BLaER1 (cell line): ENCODE results near the gene MSI2.

ENCODE experiments used
- H3K27ac ChIP-seq: shearing (Covaris generic); formaldehyde crosslinking; 2 replicates; pipeline ENCODE4 v1.8.1; 2022
- H3K27me3 ChIP-seq: shearing (Covaris generic); formaldehyde crosslinking; 2 replicates; pipeline ENCODE4 v1.8.1; 2022
- H3K36me3 ChIP-seq: shearing (Covaris generic); formaldehyde crosslinking; 2 replicates; pipeline ENCODE4 v1.8.1; 2022
- H3K4me1 ChIP-seq: shearing (Covaris generic); formaldehyde crosslinking; 2 replicates; pipeline ENCODE4 v1.8.1; 2022
- H3K4me2 ChIP-seq: shearing (Covaris generic); formaldehyde crosslinking; 2 replicates; pipeline ENCODE4 v1.8.1; 2022
- H3K4me3 ChIP-seq: shearing (Covaris generic); formaldehyde crosslinking; 2 replicates; pipeline ENCODE4 v1.8.1; 2022
- H3K9ac ChIP-seq: shearing (Covaris generic); formaldehyde crosslinking; 2 replicates; pipeline ENCODE4 v1.8.1; 2022
- H3K9me3 ChIP-seq: shearing (Covaris generic); formaldehyde crosslinking; 2 replicates; pipeline ENCODE4 v1.8.1; 2022
- H4K20me1 ChIP-seq: shearing (Covaris generic); formaldehyde crosslinking; 2 replicates; pipeline ENCODE4 v1.8.1; 2022
- Cebpa-rat ChIP-seq: shearing (Covaris generic); IDR thresholded peaks from 2 replicates; pipeline ENCODE4 v1.8.1; 2022

MSI2 gene

GRCh38 chr17:57504208-57504607 lies 247.9 kb downstream of the MSI2 start:
- Histone ChIP-seq H3K4me2 (peak overlapping the region; percentile 81), H3K4me3 (no peak overlapping the region), H3K4me1 (peaks cover 99% of the 10 kb centered on the region), H4K20me1 (peaks cover 86% of the 10 kb centered on the region), H3K9me3 (no peaks in the 10 kb centered on the region), H3K9ac (no peak overlapping the region; the same call in 1 of the 2 replicates), H3K27me3 (no peaks in the 10 kb centered on the region), H3K36me3 (peaks cover 51% of the 10 kb centered on the region), H3K27ac (peak overlapping the region; percentile 93)
- TF ChIP-seq Cebpa-rat, result no peak

GRCh38 chr17:57505841-57506773 lies 249.8 kb downstream of the MSI2 start:
- H3K9ac ChIP-seq, result peak overlapping the region; percentile 36; the same call in 1 of the 2 replicates
- H3K4me2 ChIP-seq, result peak overlapping the region; percentile 81
- peak overlapping the region; percentile 93 for H3K27ac ChIP-seq
- H4K20me1 ChIP-seq, result peaks cover 67% of the 10 kb centered on the region; the same call in 1 of the 2 replicates
- no peak for TF ChIP-seq Cebpa-rat
- peaks cover 99% of the 10 kb centered on the region for H3K4me1 ChIP-seq
- peaks cover 40% of the 10 kb centered on the region for H3K36me3 ChIP-seq
- no peak overlapping the region for H3K4me3 ChIP-seq
- H3K27me3 ChIP-seq, result no peaks in the 10 kb centered on the region
- no peaks in the 10 kb centered on the region for H3K9me3 ChIP-seq

GRCh38 chr17:57506774-57507127 lies 250.4 kb downstream of the MSI2 start:
- Histone ChIP-seq H3K4me1 (peaks cover 99% of the 10 kb centered on the region), H3K27me3 (no peaks in the 10 kb centered on the region), H4K20me1 (peaks cover 65% of the 10 kb centered on the region; the same call in 1 of the 2 replicates), H3K27ac (peak overlapping the region; percentile 93), H3K36me3 (peaks cover 40% of the 10 kb centered on the region), H3K4me3 (no peak overlapping the region), H3K9ac (peak overlapping the region; percentile 36; the same call in 1 of the 2 replicates), H3K4me2 (peak overlapping the region; percentile 81), H3K9me3 (no peaks in the 10 kb centered on the region)
- no peak for TF ChIP-seq Cebpa-rat

- Histone ChIP-seq H3K4me2 (peak overlapping the region; percentile 81), H3K4me1 (peaks cover 100% of the 10 kb centered on the region), H4K20me1 (peaks cover 59% of the 10 kb centered on the region; the same call in 1 of the 2 replicates), H3K36me3 (peaks cover 43% of the 10 kb centered on the region), H3K9me3 (no peaks in the 10 kb centered on the region), H3K9ac (peak overlapping the region; percentile 71; the same call in 1 of the 2 replicates), H3K27me3 (no peaks in the 10 kb centered on the region), H3K27ac (peak overlapping the region; percentile 93), H3K4me3 (no peak overlapping the region)
- TF ChIP-seq Cebpa-rat, result no peak
Observed at GRCh38 chr17:57507828-57508227, 251.5 kb downstream of the MSI2 start.

- Histone ChIP-seq H3K9me3 (no peaks in the 10 kb centered on the region), H3K9ac (peak overlapping the region; percentile 71), H4K20me1 (peaks cover 50% of the 10 kb centered on the region; the same call in 1 of the 2 replicates), H3K4me3 (no peak overlapping the region), H3K4me1 (peaks cover 100% of the 10 kb centered on the region), H3K4me2 (peak overlapping the region; percentile 81), H3K27me3 (no peaks in the 10 kb centered on the region), H3K27ac (peak overlapping the region; percentile 93), H3K36me3 (peaks cover 39% of the 10 kb centered on the region)
- no peak for TF ChIP-seq Cebpa-rat
Observed at GRCh38 chr17:57508671-57509070, 252.3 kb downstream of the MSI2 start.

- H4K20me1 ChIP-seq, result peaks cover 22% of the 10 kb centered on the region; the same call in 1 of the 2 replicates
- peaks cover 38% of the 10 kb centered on the region for H3K36me3 ChIP-seq
- H3K27me3 ChIP-seq, result no peaks in the 10 kb centered on the region
- H3K9ac ChIP-seq, result peak overlapping the region; percentile 71
- peak overlapping the region; percentile 81 for H3K4me2 ChIP-seq
- H3K27ac ChIP-seq, result peak overlapping the region; percentile 93
- no peaks in the 10 kb centered on the region; the same call in 1 of the 2 replicates for H3K9me3 ChIP-seq
- H3K4me3 ChIP-seq, result peak overlapping the region; percentile 32; the same call in 1 of the 2 replicates
- no peak for TF ChIP-seq Cebpa-rat
- peaks cover 100% of the 10 kb centered on the region for H3K4me1 ChIP-seq
Observed at GRCh38 chr17:57511475-57512123, 255.3 kb downstream of the MSI2 start.

GRCh38 chr17:57512258-57512657 lies 255.9 kb downstream of the MSI2 start:
- Histone ChIP-seq H3K4me1 (peaks cover 100% of the 10 kb centered on the region), H3K36me3 (peaks cover 39% of the 10 kb centered on the region), H3K4me3 (no peak overlapping the region), H3K27ac (peak overlapping the region; percentile 93), H3K9me3 (no peaks in the 10 kb centered on the region; the same call in 1 of the 2 replicates), H3K27me3 (no peaks in the 10 kb centered on the region), H3K9ac (peak overlapping the region; percentile 71), H3K4me2 (peak overlapping the region; percentile 81), H4K20me1 (peaks cover 19% of the 10 kb centered on the region; the same call in 1 of the 2 replicates)
- no peak for TF ChIP-seq Cebpa-rat

GRCh38 chr17:57512691-57513090 lies 256.4 kb downstream of the MSI2 start:
- peak overlapping the region; percentile 71 for H3K9ac ChIP-seq
- no peaks in the 10 kb centered on the region for H3K27me3 ChIP-seq
- H3K4me1 ChIP-seq, result peaks cover 100% of the 10 kb centered on the region
- H3K36me3 ChIP-seq, result peaks cover 39% of the 10 kb centered on the region
- no peaks in the 10 kb centered on the region; the same call in 1 of the 2 replicates for H3K9me3 ChIP-seq
- no peak overlapping the region for H3K4me3 ChIP-seq
- peak overlapping the region; percentile 81 for H3K4me2 ChIP-seq
- H3K27ac ChIP-seq, result peak overlapping the region; percentile 93
- peaks cover 19% of the 10 kb centered on the region; the same call in 1 of the 2 replicates for H4K20me1 ChIP-seq
- no peak for TF ChIP-seq Cebpa-rat

- H3K9ac ChIP-seq, result peak overlapping the region; percentile 69
- TF ChIP-seq Cebpa-rat, result no peak
- peak overlapping the region; percentile 81 for H3K4me2 ChIP-seq
- peaks cover 10% of the 10 kb centered on the region; the same call in 1 of the 2 replicates for H4K20me1 ChIP-seq
- no peak overlapping the region for H3K4me3 ChIP-seq
- H3K4me1 ChIP-seq, result peaks cover 100% of the 10 kb centered on the region
- H3K27ac ChIP-seq, result peak overlapping the region; percentile 93
- no peaks in the 10 kb centered on the region; the same call in 1 of the 2 replicates for H3K9me3 ChIP-seq
- H3K36me3 ChIP-seq, result peaks cover 45% of the 10 kb centered on the region
- no peaks in the 10 kb centered on the region for H3K27me3 ChIP-seq
Observed at GRCh38 chr17:57513569-57513968, 257.2 kb downstream of the MSI2 start.
